Left lung (tissue), 10 donors: ENCODE results near the gene AK5. TPM values are rescaled to one million over a fixed set of nuclear protein-coding genes. Genes with fewer than 3 reads are reported as not detected.

ENCODE experiments used
- ATAC-seq: fragments of 200-7000 bp; cut with Tn5 transposase; one replicate; pipeline ENCODE4 v1.9.1; 2020; ENCODE audit warnings: moderate library complexity
- DNase-seq, 4 donors: peaks; one replicate each; pipeline ENCODE4 v3.0.0-alpha.2; 2013 to 2020
- H3K27ac ChIP-seq, 2 donors: fragments of 200-600 bp; sonication (generic) in 1 of 2; one replicate each; pipeline versions ENCODE4 v1.5.0 to v1.8.0; 2020 to 2021
- H3K27me3 ChIP-seq, 2 donors: fragments of 200-600 bp; sonication (generic) in 1 of 2; one replicate each; pipeline versions ENCODE4 v1.5.0 to v1.8.0; 2020 to 2021
- H3K36me3 ChIP-seq, 2 donors: fragments of 200-600 bp; sonication (generic) in 1 of 2; one replicate each; pipeline versions ENCODE4 v1.5.0 to v1.8.0; 2020 to 2021
- H3K4me1 ChIP-seq, 2 donors: fragments of 200-600 bp; one replicate each; pipeline ENCODE4 v1.8.0; 2021
- H3K4me3 ChIP-seq, 2 donors: fragments of 200-600 bp; sonication (generic) in 1 of 2; one replicate each; pipeline versions ENCODE4 v1.5.0 to v1.8.0; 2020 to 2021; ENCODE audit warnings: mild to moderate bottlenecking in 1 of 2
- H3K9me3 ChIP-seq, 2 donors: fragments of 200-600 bp; sonication (generic) in 1 of 2; one replicate each; pipeline versions ENCODE4 v1.5.0 to v1.8.0; 2020 to 2021
- intact Hi-C, 2 donors: fragments of 100-400 bp; cut with DNase I; formaldehyde crosslinking; loops; one replicate each; pipeline versions ENCODE4 v1.11.2 to v1.14.2; 2022
- polyA plus RNA-seq, 6 donors: library from polyadenylated mRNA; unstranded; fragments of 120-200 nt; gene quantifications; one replicate each; pipeline ENCODE4 v1.2.1, GENCODE V29; 2013; ENCODE audit not compliant: insufficient read length in 6 of 6
- total RNA-seq, 2 donors: library from RNA; stranded (reverse); fragmentation: NEBNext Ultra II Directional; extraction: Animal tissue kit (Norgen Biotek cat#: 25700); gene quantifications; one replicate each; pipeline ENCODE4 v1.2.1, GENCODE V29; 2021
- TF ChIP-seq, protein P1 (sequence below), 2 donors: fragments of 200-600 bp; sonication (generic) in 1 of 2; IDR thresholded peaks; one replicate each; pipeline versions ENCODE4 v1.5.0 to v1.8.0; 2021; ENCODE audit warnings: antibody characterized with exemption in 2 of 2
- donor health status: DM: no; HTN: yes; CAD: no.
- donor health status: DM: no; HTN: no; CAD: no.

The AK5 gene
- total and polyA plus RNA-seq, 8 donors: 0.29 to 1.4 (median 0.80) TPM

DNA sequence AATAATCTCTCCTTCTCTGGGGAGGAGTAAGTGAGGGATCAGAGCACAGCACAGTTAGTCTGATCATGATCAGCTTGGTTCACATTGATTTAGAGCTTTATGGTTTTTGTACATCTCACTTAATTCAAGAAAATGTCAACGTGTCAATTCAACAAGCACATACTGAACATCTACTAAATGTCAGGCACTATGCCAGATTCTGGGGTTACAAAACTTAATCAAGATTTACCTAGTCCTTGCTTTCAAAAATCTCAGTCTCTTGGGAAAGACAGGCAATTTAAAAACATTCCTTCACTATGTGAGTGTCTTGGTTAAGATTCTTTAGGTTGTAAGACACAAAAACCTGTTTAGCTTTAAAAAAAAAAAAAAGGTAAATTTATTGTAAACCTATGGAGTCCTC, 181.4 kb downstream of the AK5 start:
- Histone ChIP-seq H3K4me1 (no peaks in the 10 kb centered on the region), H3K4me3 (no peak overlapping the region), H3K36me3 (no peaks in the 10 kb centered on the region), H3K27ac (no peak overlapping the region), H3K27me3 (no peaks in the 10 kb centered on the region), H3K9me3 (no peaks in the 10 kb centered on the region)
- intact Hi-C loops: no loop called here
- DNase-seq (no peak), ATAC-seq (no peak)
- TF ChIP-seq, protein P1, sequence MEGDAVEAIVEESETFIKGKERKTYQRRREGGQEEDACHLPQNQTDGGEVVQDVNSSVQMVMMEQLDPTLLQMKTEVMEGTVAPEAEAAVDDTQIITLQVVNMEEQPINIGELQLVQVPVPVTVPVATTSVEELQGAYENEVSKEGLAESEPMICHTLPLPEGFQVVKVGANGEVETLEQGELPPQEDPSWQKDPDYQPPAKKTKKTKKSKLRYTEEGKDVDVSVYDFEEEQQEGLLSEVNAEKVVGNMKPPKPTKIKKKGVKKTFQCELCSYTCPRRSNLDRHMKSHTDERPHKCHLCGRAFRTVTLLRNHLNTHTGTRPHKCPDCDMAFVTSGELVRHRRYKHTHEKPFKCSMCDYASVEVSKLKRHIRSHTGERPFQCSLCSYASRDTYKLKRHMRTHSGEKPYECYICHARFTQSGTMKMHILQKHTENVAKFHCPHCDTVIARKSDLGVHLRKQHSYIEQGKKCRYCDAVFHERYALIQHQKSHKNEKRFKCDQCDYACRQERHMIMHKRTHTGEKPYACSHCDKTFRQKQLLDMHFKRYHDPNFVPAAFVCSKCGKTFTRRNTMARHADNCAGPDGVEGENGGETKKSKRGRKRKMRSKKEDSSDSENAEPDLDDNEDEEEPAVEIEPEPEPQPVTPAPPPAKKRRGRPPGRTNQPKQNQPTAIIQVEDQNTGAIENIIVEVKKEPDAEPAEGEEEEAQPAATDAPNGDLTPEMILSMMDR (IDR thresholded peaks at IDR 0.05): no peak

DNA sequence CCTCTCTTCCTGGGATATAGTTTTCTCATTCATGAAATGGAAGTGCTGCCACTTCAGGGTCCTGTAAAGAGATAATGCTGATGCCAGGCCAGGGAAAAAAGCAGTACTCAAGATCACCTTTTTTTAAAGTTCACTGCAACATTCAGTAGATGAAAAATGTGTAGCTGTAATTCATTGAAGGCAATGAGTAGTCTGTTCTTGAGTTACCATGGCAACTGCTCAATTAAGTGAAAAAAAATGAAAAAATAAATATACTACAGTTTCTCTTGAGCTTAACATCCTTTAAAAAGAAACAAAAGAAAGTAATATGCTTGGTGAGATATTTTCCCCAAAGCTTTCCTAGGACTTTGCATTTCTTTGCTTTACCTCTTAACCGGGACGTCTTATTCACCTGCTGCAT, 183.3 kb downstream of the AK5 start:
- ATAC-seq (no peak), DNase-seq (no peak)
- no peaks in the 10 kb centered on the region for H3K27me3 ChIP-seq

DNA sequence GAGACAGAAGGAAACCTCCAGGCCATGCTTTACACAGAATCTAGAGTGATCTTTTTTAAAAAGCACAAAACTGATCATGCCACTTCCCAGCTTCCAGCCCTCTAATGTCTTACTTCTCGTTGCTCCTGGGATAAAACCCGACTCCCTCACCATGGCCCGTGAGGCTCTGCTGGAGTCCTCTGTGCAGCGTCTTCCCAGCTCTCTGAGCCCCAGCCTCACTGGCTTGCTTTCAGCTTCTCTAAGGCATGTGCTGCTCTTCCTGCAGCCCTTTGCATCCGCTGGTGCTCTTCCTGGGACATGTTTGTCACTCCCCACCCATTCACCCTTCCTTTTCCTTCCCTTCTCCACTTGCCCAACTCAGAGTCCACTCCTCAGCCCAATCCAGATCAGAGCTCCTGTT, 184.1 kb downstream of the AK5 start:
- intact Hi-C loops: no loop called here
- Histone ChIP-seq H3K27ac (no peak overlapping the region), H3K9me3 (no peaks in the 10 kb centered on the region), H3K27me3 (no peaks in the 10 kb centered on the region), H3K4me3 (no peak overlapping the region), H3K36me3 (no peaks in the 10 kb centered on the region), H3K4me1 (no peaks in the 10 kb centered on the region)
- TF ChIP-seq, protein P1 (IDR thresholded peaks at IDR 0.05): no peak
- ATAC-seq (no peak), DNase-seq (no peak)

More for the DNA sequence above, 183.3 kb downstream of the AK5 start:
- no peak overlapping the region for H3K27ac ChIP-seq
- no peaks in the 10 kb centered on the region for H3K4me1 ChIP-seq
- H3K4me3 ChIP-seq: no peak overlapping the region
- no peaks in the 10 kb centered on the region for H3K36me3 ChIP-seq
- H3K9me3 ChIP-seq: no peaks in the 10 kb centered on the region
- TF ChIP-seq, protein P1 (IDR thresholded peaks at IDR 0.05): no peak
- intact Hi-C loops: no loop called here

DNA sequence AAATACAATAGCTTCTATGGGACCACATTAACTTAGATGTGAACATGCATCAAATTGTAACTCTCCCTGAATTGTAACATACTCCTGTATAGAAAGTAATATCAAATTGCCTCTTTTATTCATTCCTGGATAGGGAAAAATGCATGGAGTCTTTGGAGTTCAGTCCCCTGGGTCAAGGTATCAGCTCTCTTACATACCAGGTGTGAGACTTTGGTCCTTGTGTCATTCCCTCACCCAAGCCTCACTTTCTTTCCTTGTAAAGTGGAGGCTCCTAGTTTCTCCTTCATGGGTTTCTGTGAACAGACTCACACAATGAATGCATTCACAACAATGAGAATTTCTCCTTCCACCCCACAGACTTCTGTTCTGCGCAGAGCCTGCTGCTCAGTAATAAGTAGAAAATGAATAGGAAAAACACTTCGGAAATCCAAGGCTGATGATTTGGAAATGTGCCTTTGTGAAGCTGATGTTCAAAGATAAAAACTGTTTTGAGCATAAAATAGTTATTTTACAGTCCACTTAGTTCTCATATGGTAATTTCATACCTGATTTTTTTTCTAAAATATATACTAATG, 185.3 kb downstream of the AK5 start:
- TF ChIP-seq, protein P1 (IDR thresholded peaks at IDR 0.05): no peak
- Histone ChIP-seq H3K27ac (no peak overlapping the region), H3K4me1 (no peaks in the 10 kb centered on the region), H3K4me3 (no peak overlapping the region), H3K27me3 (no peaks in the 10 kb centered on the region), H3K36me3 (no peaks in the 10 kb centered on the region), H3K9me3 (no peaks in the 10 kb centered on the region)
- no peak for DNase-seq
- no peak for ATAC-seq
- intact Hi-C loops: no loop called here

DNA sequence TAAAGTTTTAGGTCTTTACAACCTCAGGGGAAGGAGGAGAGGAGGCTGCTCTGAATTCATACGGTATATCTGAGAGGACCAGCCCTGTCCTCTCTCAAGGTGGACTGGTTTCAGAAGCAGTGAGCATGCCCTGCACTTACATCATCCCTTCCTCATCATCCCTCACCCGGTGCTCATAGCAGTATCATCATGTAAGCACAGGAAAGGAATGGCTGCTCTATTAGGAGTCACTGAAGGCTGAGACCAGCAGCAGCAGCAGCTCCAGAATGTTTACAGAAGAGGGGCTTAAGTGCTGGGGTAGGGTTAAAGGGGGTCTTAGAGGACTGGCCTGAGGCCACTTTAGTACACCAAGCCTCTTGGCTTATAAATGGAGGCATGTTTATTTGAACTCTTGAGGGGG, 185.9 kb downstream of the AK5 start:
- Histone ChIP-seq H3K4me3 (no peak overlapping the region), H3K4me1 (no peaks in the 10 kb centered on the region), H3K27me3 (no peaks in the 10 kb centered on the region), H3K27ac (no peak overlapping the region), H3K9me3 (no peaks in the 10 kb centered on the region), H3K36me3 (no peaks in the 10 kb centered on the region)
- TF ChIP-seq, protein P1 (IDR thresholded peaks at IDR 0.05): no peak
- intact Hi-C loops: no loop called here
- no peak for DNase-seq
- no peak for ATAC-seq
